ENCODE results near the gene CAMK1G.

GRCh38 chr1:209547626-209548025 is 35.9 kb upstream of the CAMK1G start:
- TF ChIP-seq CTCF (IDR thresholded peaks at IDR 0.05) (no peak), POLR2A (IDR thresholded peaks at IDR 0.05) (no peak), EP300 (IDR thresholded peaks at IDR 0.05) (no peak)
